ENCODE measurements around the gene RASAL3.

DNA sequence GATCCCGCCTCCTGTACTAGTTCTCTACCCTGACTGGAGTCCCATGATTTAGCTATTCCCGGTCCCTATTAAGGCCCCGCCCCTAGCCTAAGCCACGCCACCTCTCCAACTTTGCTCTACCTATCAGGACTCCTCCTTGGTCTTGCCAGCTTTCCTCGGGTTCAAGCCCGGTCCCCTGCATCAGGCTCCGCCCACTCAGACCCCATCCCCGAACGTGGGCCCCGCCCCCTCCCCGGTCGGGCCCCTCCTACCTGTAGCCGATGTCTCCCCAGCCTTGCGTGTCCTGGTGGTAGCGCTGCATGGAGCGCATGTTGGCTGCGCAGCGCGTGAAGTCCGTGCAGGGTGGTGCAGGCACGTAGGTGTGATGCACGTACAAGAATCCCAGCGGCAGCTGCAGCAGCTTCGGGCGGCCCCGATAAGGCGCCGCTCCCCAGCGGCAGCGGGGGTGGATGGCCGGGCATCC is 7.3 kb upstream of the RASAL3 start:
- TF ChIP-seq, protein P1, sequence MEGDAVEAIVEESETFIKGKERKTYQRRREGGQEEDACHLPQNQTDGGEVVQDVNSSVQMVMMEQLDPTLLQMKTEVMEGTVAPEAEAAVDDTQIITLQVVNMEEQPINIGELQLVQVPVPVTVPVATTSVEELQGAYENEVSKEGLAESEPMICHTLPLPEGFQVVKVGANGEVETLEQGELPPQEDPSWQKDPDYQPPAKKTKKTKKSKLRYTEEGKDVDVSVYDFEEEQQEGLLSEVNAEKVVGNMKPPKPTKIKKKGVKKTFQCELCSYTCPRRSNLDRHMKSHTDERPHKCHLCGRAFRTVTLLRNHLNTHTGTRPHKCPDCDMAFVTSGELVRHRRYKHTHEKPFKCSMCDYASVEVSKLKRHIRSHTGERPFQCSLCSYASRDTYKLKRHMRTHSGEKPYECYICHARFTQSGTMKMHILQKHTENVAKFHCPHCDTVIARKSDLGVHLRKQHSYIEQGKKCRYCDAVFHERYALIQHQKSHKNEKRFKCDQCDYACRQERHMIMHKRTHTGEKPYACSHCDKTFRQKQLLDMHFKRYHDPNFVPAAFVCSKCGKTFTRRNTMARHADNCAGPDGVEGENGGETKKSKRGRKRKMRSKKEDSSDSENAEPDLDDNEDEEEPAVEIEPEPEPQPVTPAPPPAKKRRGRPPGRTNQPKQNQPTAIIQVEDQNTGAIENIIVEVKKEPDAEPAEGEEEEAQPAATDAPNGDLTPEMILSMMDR (conservative IDR thresholded peaks at IDR 0.05; ENCODE audit: low read depth, low read length), result no peak
- TF ChIP-seq EZH2 (IDR thresholded peaks at IDR 0.05; ENCODE audit: borderline replicate concordance, low read depth, low read length, poor library complexity, severe bottlenecking), result no peak

Data from A673 (cell line).